Skeletal muscle satellite cell (primary cell): Measurements from ENCODE around the gene FCRL1. TPM values are rescaled to one million over a fixed set of nuclear protein-coding genes. Genes with fewer than 3 reads are reported as not detected.

Experiments
- H3K27me3 ChIP-seq: 2 replicates; pipeline ENCODE4 v1.7.0; 2013; ENCODE audit warnings: low read length; ENCODE audit not compliant: control insufficient read depth, insufficient read depth
- H3K36me3 ChIP-seq: 2 replicates; pipeline ENCODE4 v1.7.0; 2013; ENCODE audit warnings: mild to moderate bottlenecking, control low read depth, low read length; ENCODE audit not compliant: insufficient read depth
- H3K4me1 ChIP-seq: 2 replicates; pipeline ENCODE4 v1.7.0; 2013; ENCODE audit warnings: low read length; ENCODE audit not compliant: control insufficient read depth, insufficient read depth
- H3K4me2 ChIP-seq: 2 replicates; pipeline ENCODE4 v1.7.0; 2013; ENCODE audit warnings: mild to moderate bottlenecking, low read length
- H3K4me3 ChIP-seq: 2 replicates; pipeline ENCODE4 v1.7.0; 2013; ENCODE audit warnings: low read length
- H3K9ac ChIP-seq: 2 replicates; pipeline ENCODE4 v1.7.0; 2013; ENCODE audit warnings: mild to moderate bottlenecking, low read depth, low read length, moderate library complexity
- H3K9me3 ChIP-seq: replicated peaks from 2 replicates; pipeline ENCODE4 v1.7.0; 2013; ENCODE audit warnings: mild to moderate bottlenecking, control low read depth, low read length
- total RNA-seq: library from RNA; depleted of rRNA; stranded (reverse); fragments of >200 nt; gene quantifications from 2 replicates; pipeline ENCODE4 v1.2.3, GENCODE V29; 2012; rRNA removed

The FCRL1 gene
- total RNA-seq = not detected in 2 replicates

- no peak within 1 kb of the TSS for H3K9ac ChIP-seq
- H3K27me3 ChIP-seq = no peaks in the 10 kb centered on the region
These were observed at the start of gene FCRL1 for GRCh38 chr1:157819896-157820295. TSS of gene FCRL1 (minus strand) at chr1:157820120. CDS start at chr1:157820037, 83 bp downstream.

GRCh38 chr1:157868654-157869053, 48.7 kb upstream of the FCRL1 start:
- no peak overlapping the region for H3K4me3 ChIP-seq
- H3K9me3 ChIP-seq = no peaks in the 10 kb centered on the region

More at GRCh38 chr1:157819896-157820295, at the start of gene FCRL1:
- H3K4me2 ChIP-seq = no peak within 1 kb of the TSS
- H3K9me3 ChIP-seq = no peaks in the 10 kb centered on the region
- H3K36me3 ChIP-seq = no peaks in the 10 kb centered on the region
- no peaks in the 10 kb centered on the region for H3K4me1 ChIP-seq
- no peak within 1 kb of the TSS for H3K4me3 ChIP-seq

GRCh38 chr1:157862114-157863070, 42.5 kb upstream of the FCRL1 start:
- Histone ChIP-seq H3K9me3 (no peaks in the 10 kb centered on the region), H3K9ac (no peak overlapping the region), H3K36me3 (no peaks in the 10 kb centered on the region)

More at GRCh38 chr1:157868654-157869053, 48.7 kb upstream of the FCRL1 start:
- Histone ChIP-seq H3K27me3 (peaks cover 10% of the 10 kb centered on the region), H3K9ac (no peak overlapping the region), H3K36me3 (no peaks in the 10 kb centered on the region), H3K4me2 (no peak overlapping the region), H3K4me1 (no peaks in the 10 kb centered on the region)

GRCh38 chr1:157856538-157856937, 36.6 kb upstream of the FCRL1 start:
- no peaks in the 10 kb centered on the region for H3K27me3 ChIP-seq
- no peaks in the 10 kb centered on the region for H3K9me3 ChIP-seq
- no peaks in the 10 kb centered on the region for H3K36me3 ChIP-seq
- H3K4me3 ChIP-seq = no peak overlapping the region
- no peak overlapping the region for H3K4me2 ChIP-seq
- H3K4me1 ChIP-seq = no peaks in the 10 kb centered on the region
- H3K9ac ChIP-seq = no peak overlapping the region

More at GRCh38 chr1:157862114-157863070, 42.5 kb upstream of the FCRL1 start:
- Histone ChIP-seq H3K4me1 (no peaks in the 10 kb centered on the region), H3K4me3 (no peak overlapping the region), H3K27me3 (peaks cover 10% of the 10 kb centered on the region), H3K4me2 (no peak overlapping the region)

GRCh38 chr1:157852476-157852875, 32.6 kb upstream of the FCRL1 start:
- Histone ChIP-seq H3K9ac (no peak overlapping the region), H3K9me3 (no peaks in the 10 kb centered on the region), H3K27me3 (no peaks in the 10 kb centered on the region), H3K4me1 (no peaks in the 10 kb centered on the region), H3K36me3 (no peaks in the 10 kb centered on the region), H3K4me3 (no peak overlapping the region), H3K4me2 (no peak overlapping the region)

DNA sequence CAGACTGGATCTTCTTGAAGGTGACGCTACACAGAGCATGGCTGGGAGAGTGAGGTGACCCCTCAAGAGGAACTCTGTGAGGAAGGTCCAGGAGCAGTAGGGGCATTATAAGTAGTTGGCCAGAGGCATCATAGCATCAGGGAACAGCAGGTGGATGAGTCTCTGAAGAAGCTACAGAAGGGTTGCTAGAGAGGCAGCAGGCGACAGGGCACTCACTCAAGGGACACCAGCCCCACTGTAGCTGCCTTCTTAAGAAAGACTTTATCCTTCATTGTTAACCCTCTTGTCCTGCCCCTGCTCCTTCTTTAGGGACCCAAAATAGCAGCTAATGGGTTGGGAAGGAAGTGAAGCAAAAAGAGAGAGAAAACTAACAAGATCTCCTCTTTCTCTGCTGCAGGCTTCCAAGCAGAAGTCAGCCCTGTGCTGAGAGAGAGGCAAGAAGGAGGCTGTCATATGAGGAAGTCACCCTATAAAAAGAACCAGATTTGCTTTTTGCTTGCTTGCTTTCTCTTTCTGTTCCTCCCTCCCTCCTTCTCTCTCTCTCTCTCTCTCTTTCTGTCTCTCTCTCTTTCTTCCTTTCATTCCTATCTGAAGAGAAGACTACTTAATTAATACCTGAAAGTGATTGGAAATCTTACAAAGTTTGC, 29.4 kb upstream of the FCRL1 start:
- Histone ChIP-seq H3K27me3 (no peaks in the 10 kb centered on the region), H3K4me3 (no peak overlapping the region), H3K9ac (no peak overlapping the region), H3K4me2 (no peak overlapping the region), H3K4me1 (no peaks in the 10 kb centered on the region), H3K36me3 (no peaks in the 10 kb centered on the region), H3K9me3 (no peaks in the 10 kb centered on the region)

DNA sequence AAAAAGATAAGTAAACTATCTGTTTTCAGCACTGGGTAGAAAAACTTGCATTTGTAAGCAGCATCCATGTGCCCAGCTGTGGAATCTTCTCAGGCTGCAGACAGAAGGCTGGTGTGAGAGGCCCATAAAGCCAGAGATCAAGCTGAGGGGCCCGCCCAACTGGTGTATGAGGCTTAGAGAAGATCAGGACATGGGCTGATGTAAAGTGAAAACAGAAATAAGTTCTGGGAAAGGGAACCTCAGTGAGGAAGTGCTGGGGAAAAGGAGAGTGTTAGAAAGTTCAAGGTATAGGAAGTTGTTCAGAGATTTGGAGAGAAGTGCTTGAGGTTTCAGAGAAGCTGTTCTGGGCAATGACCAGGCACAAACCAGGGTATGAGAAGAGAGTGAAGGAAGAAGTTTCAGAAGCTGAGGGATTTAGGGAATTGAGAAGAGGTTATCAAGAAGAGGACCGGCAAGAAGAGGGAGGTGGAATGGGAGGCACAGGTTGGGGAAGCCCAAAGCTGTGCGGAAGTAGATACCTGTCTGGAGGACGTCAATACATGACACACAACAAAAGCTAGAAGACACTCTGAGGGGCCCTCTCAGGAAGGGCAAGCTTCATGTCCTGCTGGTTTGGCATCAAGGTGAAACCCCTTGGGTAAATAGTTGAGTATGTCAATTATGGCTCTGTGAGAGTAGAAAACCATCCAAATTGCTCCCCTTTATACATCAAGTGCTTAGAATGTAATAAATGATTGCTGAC, 24.3 kb upstream of the FCRL1 start:
- no peaks in the 10 kb centered on the region for H3K27me3 ChIP-seq
- no peak overlapping the region for H3K4me2 ChIP-seq
- H3K4me3 ChIP-seq = no peak overlapping the region
- H3K9me3 ChIP-seq = no peaks in the 10 kb centered on the region
- H3K9ac ChIP-seq = no peak overlapping the region
- no peaks in the 10 kb centered on the region for H3K4me1 ChIP-seq
- H3K36me3 ChIP-seq = no peaks in the 10 kb centered on the region

GRCh38 chr1:157842939-157843338, 23.0 kb upstream of the FCRL1 start:
- Histone ChIP-seq H3K27me3 (no peaks in the 10 kb centered on the region), H3K4me2 (no peak overlapping the region), H3K9me3 (no peaks in the 10 kb centered on the region), H3K4me1 (no peaks in the 10 kb centered on the region), H3K4me3 (no peak overlapping the region), H3K9ac (no peak overlapping the region), H3K36me3 (no peaks in the 10 kb centered on the region)

DNA sequence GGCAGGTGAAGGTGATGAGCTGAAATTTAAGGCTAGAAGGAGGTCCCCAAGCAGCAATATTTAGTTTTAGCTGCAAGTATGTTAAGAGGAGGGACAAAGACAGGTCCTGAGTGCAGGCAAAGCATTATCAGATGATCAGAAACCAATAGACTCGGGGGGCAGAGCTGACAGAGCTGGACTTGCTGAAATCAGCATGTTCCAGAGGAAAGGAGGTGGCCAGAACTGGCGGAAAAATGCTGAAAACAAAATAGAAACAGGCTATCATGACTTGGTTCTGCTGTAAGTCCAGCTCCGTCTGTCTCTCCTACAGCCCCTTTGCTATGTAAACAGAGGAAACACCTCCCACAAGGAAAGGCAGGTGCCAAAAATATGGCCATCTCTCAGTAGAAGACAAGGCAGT, 21.8 kb upstream of the FCRL1 start, which contains the start of gene CD5L:
Gene CD5L, minus strand, starts transcription at position 101 of the 400 bp plus-strand sequence. CDS start 107 bp downstream, outside the sequence.
- no peak within 1 kb of the TSS for H3K4me2 ChIP-seq
- H3K9me3 ChIP-seq = no peaks in the 10 kb centered on the region
- no peaks in the 10 kb centered on the region for H3K4me1 ChIP-seq
- no peak within 1 kb of the TSS for H3K4me3 ChIP-seq
- no peaks in the 10 kb centered on the region for H3K27me3 ChIP-seq
- no peak within 1 kb of the TSS for H3K9ac ChIP-seq
- H3K36me3 ChIP-seq = no peaks in the 10 kb centered on the region

DNA sequence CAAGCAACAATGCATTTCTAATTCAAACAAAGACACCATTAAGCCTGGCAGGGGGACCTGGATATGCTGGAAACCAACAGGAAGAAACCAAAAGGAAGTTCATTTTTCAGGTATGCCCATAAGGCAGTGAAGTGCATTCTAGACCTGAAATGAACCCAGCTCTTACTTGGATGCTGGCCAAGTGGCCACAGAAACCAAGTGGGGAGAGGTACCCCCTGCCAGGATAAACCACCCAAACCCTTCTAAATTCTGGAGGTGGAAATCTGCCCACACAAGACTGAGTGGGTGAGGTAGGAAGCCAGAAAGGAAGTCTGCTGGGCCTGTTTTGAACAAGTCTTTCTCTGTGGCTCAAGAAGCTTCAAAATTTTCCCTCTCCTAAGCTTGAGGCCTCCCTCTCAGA, 19.0 kb upstream of the FCRL1 start:
- Histone ChIP-seq H3K4me3 (no peak overlapping the region), H3K9me3 (no peaks in the 10 kb centered on the region), H3K36me3 (no peaks in the 10 kb centered on the region)

DNA sequence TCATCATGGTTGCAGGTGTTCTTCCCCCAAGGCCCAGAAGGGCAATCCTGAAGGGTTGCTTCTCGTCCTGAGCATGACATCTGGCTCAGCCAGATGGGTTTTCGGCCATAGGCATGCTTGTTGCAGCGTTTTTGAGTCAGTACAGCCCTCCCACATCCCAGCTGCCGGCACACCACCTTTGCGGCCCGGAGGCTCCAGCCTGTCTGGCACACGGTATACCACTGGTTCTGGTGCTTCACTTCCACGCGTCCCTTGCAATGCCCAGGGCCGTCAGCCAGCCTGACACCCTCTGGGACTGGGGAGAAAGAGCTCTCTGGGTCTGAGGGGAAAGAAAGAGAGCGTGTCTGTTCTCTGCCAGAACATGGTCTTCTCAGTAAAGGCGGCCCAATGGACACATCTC, 14.5 kb upstream of the FCRL1 start:
- no peaks in the 10 kb centered on the region for H3K36me3 ChIP-seq
- H3K4me3 ChIP-seq = no peak overlapping the region
- no peaks in the 10 kb centered on the region for H3K27me3 ChIP-seq
- H3K4me2 ChIP-seq = no peak overlapping the region
- no peaks in the 10 kb centered on the region for H3K4me1 ChIP-seq
- no peaks in the 10 kb centered on the region for H3K9me3 ChIP-seq
- no peak overlapping the region for H3K9ac ChIP-seq

More for the DNA sequence above, 19.0 kb upstream of the FCRL1 start:
- H3K9ac ChIP-seq = no peak overlapping the region
- no peaks in the 10 kb centered on the region for H3K4me1 ChIP-seq
- H3K27me3 ChIP-seq = no peaks in the 10 kb centered on the region
- H3K4me2 ChIP-seq = no peak overlapping the region
